ENCODE measurements around the gene OAF. TPM values are rescaled to one million over a fixed set of nuclear protein-coding genes. Genes with fewer than 3 reads are reported as not detected.
A peak's percentile ranks its signal among the peaks of the same experiment; 100 is the strongest.

The OAF gene
- total and polyA plus RNA-seq, 9 donors = 26.6 to 170 (median 66.3) TPM

DNA sequence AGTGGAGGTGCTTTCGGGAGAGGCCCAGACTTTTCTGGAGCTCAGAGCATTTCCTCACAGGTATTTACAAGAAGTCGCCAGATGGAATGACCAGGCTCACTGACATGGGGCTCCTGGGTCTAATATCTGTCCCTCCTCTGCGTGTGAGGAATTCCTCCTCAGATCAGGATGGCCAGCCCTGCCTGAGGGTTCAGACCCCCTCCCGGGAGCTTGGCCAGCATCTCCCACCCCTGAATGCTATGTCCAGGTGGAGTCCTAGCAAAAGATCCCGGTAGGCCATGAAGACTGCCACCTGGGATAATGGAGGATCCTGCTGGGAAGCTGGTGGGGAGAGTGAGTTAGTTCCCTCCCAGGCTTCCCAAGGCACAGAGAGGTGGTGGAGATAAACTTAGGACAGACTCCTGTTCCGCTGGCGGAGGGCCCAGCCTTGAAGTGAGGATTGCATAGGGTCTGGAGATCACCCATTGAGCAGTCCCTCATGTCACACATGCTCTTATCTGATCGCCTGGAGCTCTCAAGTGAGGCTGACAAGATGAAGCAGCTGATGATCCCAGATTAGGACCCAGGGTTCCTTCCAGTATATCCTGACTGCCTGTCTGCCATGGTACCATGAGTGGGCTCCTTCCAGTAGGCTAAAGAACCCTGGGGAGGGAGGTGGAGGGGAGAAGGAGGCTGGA is 5.7 kb downstream of the OAF start:
- Histone ChIP-seq H3K36me3 (no peaks in the 10 kb centered on the region), H3K9me3 (no peaks in the 10 kb centered on the region), H3K4me1 (ENCODE audit: insufficient read depth) (peaks cover 25% of the 10 kb centered on the region), H3K27me3 (no peaks in the 10 kb centered on the region), H3K27ac (peak overlapping the region in 1 of 2 donors; percentile 46), H3K4me3 (no peak overlapping the region)
- TF ChIP-seq, protein P1, sequence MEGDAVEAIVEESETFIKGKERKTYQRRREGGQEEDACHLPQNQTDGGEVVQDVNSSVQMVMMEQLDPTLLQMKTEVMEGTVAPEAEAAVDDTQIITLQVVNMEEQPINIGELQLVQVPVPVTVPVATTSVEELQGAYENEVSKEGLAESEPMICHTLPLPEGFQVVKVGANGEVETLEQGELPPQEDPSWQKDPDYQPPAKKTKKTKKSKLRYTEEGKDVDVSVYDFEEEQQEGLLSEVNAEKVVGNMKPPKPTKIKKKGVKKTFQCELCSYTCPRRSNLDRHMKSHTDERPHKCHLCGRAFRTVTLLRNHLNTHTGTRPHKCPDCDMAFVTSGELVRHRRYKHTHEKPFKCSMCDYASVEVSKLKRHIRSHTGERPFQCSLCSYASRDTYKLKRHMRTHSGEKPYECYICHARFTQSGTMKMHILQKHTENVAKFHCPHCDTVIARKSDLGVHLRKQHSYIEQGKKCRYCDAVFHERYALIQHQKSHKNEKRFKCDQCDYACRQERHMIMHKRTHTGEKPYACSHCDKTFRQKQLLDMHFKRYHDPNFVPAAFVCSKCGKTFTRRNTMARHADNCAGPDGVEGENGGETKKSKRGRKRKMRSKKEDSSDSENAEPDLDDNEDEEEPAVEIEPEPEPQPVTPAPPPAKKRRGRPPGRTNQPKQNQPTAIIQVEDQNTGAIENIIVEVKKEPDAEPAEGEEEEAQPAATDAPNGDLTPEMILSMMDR (IDR thresholded peaks at IDR 0.05) = no peak
- TF ChIP-seq POLR2A (IDR thresholded peaks at IDR 0.05) (no peak), EP300 (IDR thresholded peaks at IDR 0.05) (no peak)
- DNase-seq = no peak
- intact Hi-C loops (cut with DNase I) = no loop called here
- WGBS, 3 donors = 68 to 74% (median 73%) methylated on average over 8 of the region's 8 CpGs

DNA sequence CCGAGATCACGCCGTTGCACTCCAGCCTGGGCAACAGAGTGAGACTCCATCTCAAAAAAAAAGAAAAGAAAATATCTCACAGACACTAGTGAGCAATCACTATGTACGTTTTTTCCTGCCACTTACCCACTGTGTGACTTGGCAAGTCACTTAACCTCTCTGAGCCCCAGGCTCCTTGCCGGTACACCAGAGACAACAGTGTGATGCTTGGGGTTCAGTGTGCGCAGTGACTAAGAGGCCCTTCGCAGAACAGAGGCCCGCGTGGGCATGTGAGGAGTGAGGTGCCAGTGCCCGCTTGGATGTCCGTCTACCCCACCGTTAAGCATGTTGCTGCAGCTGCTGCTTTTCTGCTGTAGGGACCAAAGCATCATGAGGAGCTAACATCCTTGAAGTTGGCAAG is 6.7 kb downstream of the OAF start:
- Histone ChIP-seq H3K36me3 (no peaks in the 10 kb centered on the region), H3K9me3 (no peaks in the 10 kb centered on the region), H3K4me3 (no peak overlapping the region), H3K27ac (no peak overlapping the region), H3K27me3 (no peaks in the 10 kb centered on the region), H3K4me1 (ENCODE audit: insufficient read depth) (peaks cover 25% of the 10 kb centered on the region)
- intact Hi-C loops (cut with DNase I) = no loop called here
- WGBS, 3 donors = 82 to 92% (median 85%) methylated on average over 12 of the region's 12 CpGs
- TF ChIP-seq, protein P1 (IDR thresholded peaks at IDR 0.05) = no peak
- no peak for TF ChIP-seq POLR2A (IDR thresholded peaks at IDR 0.05)
- TF ChIP-seq EP300 (IDR thresholded peaks at IDR 0.05) = no peak
- no peak for DNase-seq

DNA sequence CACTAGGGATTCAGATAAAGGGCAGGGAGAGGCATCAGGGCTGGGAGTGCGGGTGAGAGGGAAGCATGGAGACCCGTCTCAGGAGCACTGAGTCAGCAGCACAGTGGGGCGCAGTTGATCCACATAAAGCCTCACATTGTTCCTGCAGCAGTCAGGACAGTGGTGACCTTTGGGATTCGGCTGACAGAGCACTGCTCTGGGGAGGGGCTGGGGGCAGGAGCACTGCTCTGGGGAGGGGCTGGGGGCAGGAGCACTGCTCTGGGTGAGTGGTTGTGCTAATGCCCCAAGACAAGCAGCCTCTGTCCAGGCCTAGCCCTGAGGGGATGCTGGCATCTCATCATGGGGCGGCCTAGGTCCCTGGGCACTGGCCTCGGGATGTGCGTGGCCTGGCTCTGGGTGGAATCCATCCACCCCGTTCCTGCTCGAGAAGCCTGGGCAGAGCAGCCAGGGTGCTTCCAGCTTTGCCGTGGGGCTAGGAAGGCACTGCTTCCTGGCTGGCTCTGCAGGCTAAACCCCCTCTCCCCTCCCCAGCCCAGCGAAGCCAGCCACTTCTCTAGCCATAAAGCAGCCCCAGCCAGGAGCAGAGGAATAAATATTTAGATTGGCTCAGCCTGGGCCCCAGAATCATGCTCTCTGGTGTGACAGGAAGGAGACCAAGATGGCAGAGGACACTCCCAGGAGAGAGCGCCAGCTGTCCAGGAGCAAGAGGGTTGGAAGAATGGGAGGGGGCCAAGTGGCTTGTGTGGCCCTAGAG is 7.3 kb downstream of the OAF start:
- intact Hi-C loops (cut with DNase I) = no loop called here
- 62 to 66% (median 63%) methylated on average over 12 of the region's 12 CpGs for WGBS, 3 donors
- Histone ChIP-seq H3K27ac (peak overlapping the region in 1 of 2 donors; percentile 38), H3K27me3 (no peaks in the 10 kb centered on the region), H3K4me1 (ENCODE audit: insufficient read depth) (peaks cover 25% of the 10 kb centered on the region), H3K4me3 (no peak overlapping the region), H3K9me3 (no peaks in the 10 kb centered on the region), H3K36me3 (no peaks in the 10 kb centered on the region)
- TF ChIP-seq EP300 (IDR thresholded peaks at IDR 0.05) = no peak
- DNase-seq = no peak

DNA sequence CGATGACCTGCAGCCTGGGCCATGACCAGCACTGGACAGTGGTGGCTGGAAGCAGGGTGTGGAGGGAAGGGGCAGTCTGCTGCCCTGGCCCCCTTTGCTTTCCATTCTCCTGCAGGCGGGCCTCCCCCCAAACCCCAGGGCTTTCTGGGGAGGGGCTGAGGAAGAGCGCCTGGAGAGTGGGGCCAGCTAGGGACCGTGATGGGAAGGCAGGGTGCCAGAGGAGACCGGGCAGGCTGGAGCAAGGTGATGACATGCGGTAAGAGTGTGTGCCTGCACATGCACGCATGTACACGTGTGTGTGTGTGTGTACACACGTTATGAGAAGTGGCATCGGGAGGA is 7.8 kb downstream of the OAF start:
- Histone ChIP-seq H3K9me3 (no peaks in the 10 kb centered on the region), H3K27me3 (no peaks in the 10 kb centered on the region), H3K27ac (peak overlapping the region in 1 of 2 donors; percentile 38), H3K36me3 (no peaks in the 10 kb centered on the region), H3K4me3 (no peak overlapping the region), H3K4me1 (ENCODE audit: insufficient read depth) (peaks cover 25% of the 10 kb centered on the region)
- WGBS, 3 donors = 55 to 73% (median 65%) methylated on average over 10 of the region's 10 CpGs
- intact Hi-C loops (cut with DNase I) = no loop called here
- no peak for DNase-seq
- TF ChIP-seq POLR2A (IDR thresholded peaks at IDR 0.05) (no peak), EP300 (IDR thresholded peaks at IDR 0.05) (no peak)
- TF ChIP-seq, protein P1 (IDR thresholded peaks at IDR 0.05) = no peak
